Activated CD8-positive, alpha-beta memory T cell treated with anti-CD3 and anti-CD28 coated beads for 36 hours (primary cell): ENCODE results near the gene RPP25L. TPM values are rescaled to one million over a fixed set of nuclear protein-coding genes. Genes with fewer than 3 reads are reported as not detected.

Experiments
- CTCF ChIA-PET: fragments of 350-600 bp; sonication (Branson Sonifier 250); formaldehyde crosslinking; loops from one replicate; lab custom pipeline; 2021; ENCODE audit warnings: antibody characterized with exemption; lab: Charles Lee
- POLR2A ChIA-PET: fragments of 350-600 bp; sonication (Branson Sonifier 250); formaldehyde crosslinking; loops from one replicate; lab custom pipeline; 2021; ENCODE audit warnings: antibody characterized with exemption; lab: Charles Lee
- total RNA-seq, 2 experiments: library from RNA; stranded (reverse); gene quantifications; one replicate each; pipeline ENCODE4 v1.2.3, GENCODE V29; 2021

RPP25L gene
- total RNA-seq, 2 experiments from 2014 or later, result 34.1 to 39.5 TPM

- ChIA-PET CTCF (no interaction called here), POLR2A (no interaction called here)
Measured at GRCh38 chr9:34568774-34569173, 43.1 kb downstream of the RPP25L start.

- ChIA-PET POLR2A (no interaction called here), CTCF (no interaction called here)
Measured at GRCh38 chr9:34568133-34568532, 43.8 kb downstream of the RPP25L start.

- ChIA-PET POLR2A (no interaction called here), CTCF (no interaction called here)
Measured at GRCh38 chr9:34566972-34567371, 44.9 kb downstream of the RPP25L start.

GRCh38 chr9:34566322-34566721, 45.6 kb downstream of the RPP25L start:
- ChIA-PET POLR2A (no interaction called here), CTCF (no interaction called here)

- CTCF ChIA-PET, result no interaction called here
- POLR2A ChIA-PET, result no interaction called here
Measured at GRCh38 chr9:34565856-34566255, 46.0 kb downstream of the RPP25L start.

GRCh38 chr9:34564617-34565016, 47.3 kb downstream of the RPP25L start:
- ChIA-PET CTCF (interaction anchor here (0.5 to 1.3 kb wide), 2 partner anchors 27 to 118 kb away, joined by 3 to 4 read pairs; no protein-coding TSS in a partner anchor), POLR2A (no interaction called here)

GRCh38 chr9:34563262-34563661, 48.6 kb downstream of the RPP25L start:
- ChIA-PET POLR2A (no interaction called here), CTCF (interaction anchor here (2.1 kb wide), 1 partner anchor 28 kb away, joined by 8 read pairs; no protein-coding TSS in a partner anchor)

- POLR2A ChIA-PET, result no interaction called here
Measured at GRCh38 chr9:34562135-34562745, 49.7 kb downstream of the RPP25L start.

GRCh38 chr9:34560599-34561214, 51.2 kb downstream of the RPP25L start:
- ChIA-PET CTCF (interaction anchor here (1.4 to 2.2 kb wide), 3 partner anchors 31 to 64 kb away, joined by 3 to 5 read pairs (median 3); no protein-coding TSS in a partner anchor), POLR2A (no interaction called here)

More at GRCh38 chr9:34562135-34562745, 49.7 kb downstream of the RPP25L start:
- CTCF ChIA-PET, result interaction anchor here (0.8 to 2.2 kb wide), 4 partner anchors 19 to 66 kb away, joined by 3 to 8 read pairs (median 4); no protein-coding TSS in a partner anchor

Other genes starting within 250 kb of the RPP25L start
- 1 to 10 TPM; 3.3 to 3.8 TPM for gene MYORG, start 235.2 kb downstream of the RPP25L start, total RNA-seq
- 1 to 10 TPM; 8.4 to 8.7 TPM for gene FAM219A, start 153.5 kb downstream of the RPP25L start, total RNA-seq
- gene DNAI1, start 153.3 kb downstream of the RPP25L start, total RNA-seq, result not detected
- gene ENHO, start 89.1 kb downstream of the RPP25L start, total RNA-seq, result under 1 TPM; 0.38 to 0.61 TPM
- not detected for gene CNTFR, start 22.4 kb downstream of the RPP25L start, total RNA-seq
- 10 to 100 TPM; 66.7 to 71.8 TPM for gene DCTN3, start 8.4 kb upstream of the RPP25L start, total RNA-seq
- under 1 TPM; 0.25 to 0.34 TPM for gene ARID3C, start 17.0 kb upstream of the RPP25L start, total RNA-seq
- gene SIGMAR1, start 25.7 kb upstream of the RPP25L start, total RNA-seq, result 100 to 1,000 TPM; 141 to 147 TPM
- 10 to 100 TPM; 42.6 to 42.9 TPM for gene GALT, start 34.6 kb upstream of the RPP25L start, total RNA-seq
- 10 to 100 TPM in 1 of 2 experiments, 1 to 10 TPM in 1; 9.3 to 11.1 TPM for gene IL11RA, start 40.1 kb upstream of the RPP25L start, total RNA-seq
- gene CCL27, start 50.6 kb upstream of the RPP25L start, total RNA-seq, result under 1 TPM; 0.29 to 0.44 TPM
- not detected for gene CCL19, start 79.2 kb upstream of the RPP25L start, total RNA-seq
- not detected for gene CCL21, start 98.0 kb upstream of the RPP25L start, total RNA-seq